Astrocyte (in vitro differentiated cells and primary cell): ENCODE data around the gene C3orf52. TPM values are rescaled to one million over a fixed set of nuclear protein-coding genes. Genes with fewer than 3 reads are reported as not detected.

ENCODE experiments used
- DNase-seq: peaks from one replicate; pipeline ENCODE4 v3.0.0-alpha.2; 2010; ENCODE audit warnings: low read depth
- FAIRE-seq: peaks from 2 replicates; lab custom pipeline; 2011; peaks lifted over from hg19 to GRCh38; lab: Jason Lieb, UNC
- H2AFZ ChIP-seq: 2 replicates; pipeline ENCODE4 v1.6.0; 2012; ENCODE audit warnings: low read depth, low read length, inconsistent platforms
- H3K27ac ChIP-seq: 2 replicates; pipeline ENCODE4 v1.5.1; 2011; ENCODE audit warnings: low read depth, low read length, inconsistent platforms
- H3K27me3 ChIP-seq: 2 replicates; pipeline ENCODE4 v1.6.0; 2011; ENCODE audit warnings: low read length, inconsistent platforms; ENCODE audit not compliant: insufficient read depth
- H3K36me3 ChIP-seq: 2 replicates; pipeline ENCODE4 v1.5.1; 2011; ENCODE audit warnings: low read length, inconsistent platforms; ENCODE audit not compliant: insufficient read depth
- H3K4me1 ChIP-seq: 2 replicates; pipeline ENCODE4 v1.5.1; 2011; ENCODE audit warnings: low read length, inconsistent platforms; ENCODE audit not compliant: insufficient read depth
- H3K4me2 ChIP-seq: 2 replicates; pipeline ENCODE4 v1.6.0; 2012; ENCODE audit warnings: low read length, inconsistent platforms
- H3K4me3 ChIP-seq: 2 replicates; pipeline ENCODE4 v1.5.1; 2011; ENCODE audit warnings: low read depth, mild to moderate bottlenecking, low read length, inconsistent platforms; ENCODE audit not compliant: insufficient read depth
- H3K79me2 ChIP-seq: 2 replicates; pipeline ENCODE4 v1.6.0; 2012; ENCODE audit warnings: mild to moderate bottlenecking, low read length, inconsistent platforms; ENCODE audit not compliant: insufficient read depth
- H3K9ac ChIP-seq: 2 replicates; pipeline ENCODE4 v1.6.0; 2012; ENCODE audit warnings: mild to moderate bottlenecking, low read length, inconsistent platforms
- H3K9me3 ChIP-seq: 2 replicates; pipeline ENCODE4 v1.5.1; 2012; ENCODE audit warnings: low read depth, mild to moderate bottlenecking, low read length, inconsistent platforms; ENCODE audit not compliant: insufficient read depth
- H4K20me1 ChIP-seq: 2 replicates; pipeline ENCODE4 v1.6.0; 2012; ENCODE audit warnings: low read length, inconsistent platforms; ENCODE audit not compliant: insufficient read depth
- H3K27ac Mint-ChIP-seq: one replicate; pipeline ENCODE4 v1.8.0; 2021; ENCODE audit warnings: mild to moderate bottlenecking, mixed read lengths; ENCODE audit not compliant: unreplicated experiment
- H3K27me3 Mint-ChIP-seq: one replicate; pipeline ENCODE4 v1.8.0; 2021; ENCODE audit warnings: low read depth, mixed read lengths; ENCODE audit not compliant: unreplicated experiment
- H3K36me3 Mint-ChIP-seq: one replicate; pipeline ENCODE4 v1.8.0; 2021; ENCODE audit warnings: low read depth, mixed read lengths; ENCODE audit not compliant: unreplicated experiment
- H3K4me1 Mint-ChIP-seq: one replicate; pipeline ENCODE4 v1.8.0; 2021; ENCODE audit warnings: low read depth, mixed read lengths; ENCODE audit not compliant: unreplicated experiment
- H3K4me3 Mint-ChIP-seq: one replicate; pipeline ENCODE4 v1.8.0; 2021; ENCODE audit warnings: mild to moderate bottlenecking, moderate library complexity, mixed read lengths; ENCODE audit not compliant: unreplicated experiment
- H3K9me3 Mint-ChIP-seq: one replicate; pipeline ENCODE4 v1.8.0; 2021; ENCODE audit warnings: mild to moderate bottlenecking, mixed read lengths; ENCODE audit not compliant: unreplicated experiment
- EZH2 ChIP-seq: IDR thresholded peaks from 2 replicates; pipeline ENCODE4 v1.6.1; 2012; ENCODE audit warnings: mild to moderate bottlenecking, low read length, inconsistent platforms; ENCODE audit not compliant: insufficient read depth
- total RNA-seq: library from RNA; stranded (reverse); gene quantifications from 2 replicates; pipeline ENCODE4 v1.2.1, GENCODE V29; 2021
- TF ChIP-seq, protein P1 (sequence below): IDR thresholded peaks from 2 replicates; pipeline ENCODE4 v1.5.1; 2011; ENCODE audit warnings: low read depth, mild to moderate bottlenecking, inconsistent platforms, low read length, moderate library complexity; ENCODE audit not compliant: insufficient read depth

C3orf52 gene
- total RNA-seq, 1 donor from 2014 or later = 21.9 TPM

DNA sequence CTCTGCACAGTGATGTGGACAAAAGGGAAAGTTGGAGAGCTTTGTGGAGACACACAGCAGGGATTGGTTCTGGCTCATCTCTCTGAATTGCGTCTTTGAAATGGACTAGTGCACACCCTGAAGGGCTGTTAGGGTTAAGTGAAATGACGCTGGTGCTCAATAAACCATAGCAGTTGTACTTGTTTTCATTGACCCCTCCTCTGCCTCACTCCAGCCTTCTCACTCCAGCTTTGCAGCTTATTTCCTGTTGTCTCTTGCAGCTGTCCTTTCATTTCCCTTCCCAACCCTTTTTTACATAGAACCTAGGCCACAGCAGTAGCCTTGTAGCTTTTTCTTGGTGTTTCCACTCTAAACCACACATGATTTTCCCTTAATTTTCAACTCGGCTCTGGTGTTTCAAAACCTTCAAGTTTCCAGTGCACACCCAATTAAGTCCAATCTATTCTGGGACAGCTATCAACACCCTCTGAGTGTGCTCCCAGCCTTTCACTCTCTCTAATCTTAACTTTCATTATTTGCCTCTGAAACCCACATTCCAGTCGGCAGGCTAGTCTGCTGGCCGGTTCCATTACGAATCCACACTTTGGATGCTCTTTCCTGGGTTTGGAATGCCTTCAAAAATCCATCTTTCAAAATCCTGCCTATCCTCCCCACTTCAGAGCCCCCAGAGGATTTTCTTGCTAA is 6.4 kb downstream of the C3orf52 start:
- peaks cover 26% of the 10 kb centered on the region for H3K4me1 ChIP-seq
- Mint-ChIP-seq H3K9me3 (no peaks in the 10 kb centered on the region), H3K36me3 (peaks cover 18% of the 10 kb centered on the region), H3K27ac (peak overlapping the region; percentile 34), H3K27me3 (no peaks in the 10 kb centered on the region), H3K4me3 (no peak overlapping the region), H3K4me1 (peaks cover 58% of the 10 kb centered on the region)
- peak overlapping the region; percentile 28 for H3K27ac ChIP-seq
- no peaks in the 10 kb centered on the region for H3K9me3 ChIP-seq
- peak overlapping the region; percentile 51 for H3K9ac ChIP-seq
- H3K79me2 ChIP-seq = peaks cover 81% of the 10 kb centered on the region
- no peak for TF ChIP-seq EZH2
- TF ChIP-seq, protein P1, sequence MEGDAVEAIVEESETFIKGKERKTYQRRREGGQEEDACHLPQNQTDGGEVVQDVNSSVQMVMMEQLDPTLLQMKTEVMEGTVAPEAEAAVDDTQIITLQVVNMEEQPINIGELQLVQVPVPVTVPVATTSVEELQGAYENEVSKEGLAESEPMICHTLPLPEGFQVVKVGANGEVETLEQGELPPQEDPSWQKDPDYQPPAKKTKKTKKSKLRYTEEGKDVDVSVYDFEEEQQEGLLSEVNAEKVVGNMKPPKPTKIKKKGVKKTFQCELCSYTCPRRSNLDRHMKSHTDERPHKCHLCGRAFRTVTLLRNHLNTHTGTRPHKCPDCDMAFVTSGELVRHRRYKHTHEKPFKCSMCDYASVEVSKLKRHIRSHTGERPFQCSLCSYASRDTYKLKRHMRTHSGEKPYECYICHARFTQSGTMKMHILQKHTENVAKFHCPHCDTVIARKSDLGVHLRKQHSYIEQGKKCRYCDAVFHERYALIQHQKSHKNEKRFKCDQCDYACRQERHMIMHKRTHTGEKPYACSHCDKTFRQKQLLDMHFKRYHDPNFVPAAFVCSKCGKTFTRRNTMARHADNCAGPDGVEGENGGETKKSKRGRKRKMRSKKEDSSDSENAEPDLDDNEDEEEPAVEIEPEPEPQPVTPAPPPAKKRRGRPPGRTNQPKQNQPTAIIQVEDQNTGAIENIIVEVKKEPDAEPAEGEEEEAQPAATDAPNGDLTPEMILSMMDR = no peak
- peak overlapping the region; percentile 64 for H3K4me2 ChIP-seq
- peaks cover 20% of the 10 kb centered on the region for H4K20me1 ChIP-seq
- DNase-seq = peak; percentile 67
- no peak for FAIRE-seq
- no peaks in the 10 kb centered on the region for H3K27me3 ChIP-seq
- no peak overlapping the region for H2AFZ ChIP-seq
- peaks cover 5% of the 10 kb centered on the region for H3K36me3 ChIP-seq
- H3K4me3 ChIP-seq = no peak overlapping the region

DNA sequence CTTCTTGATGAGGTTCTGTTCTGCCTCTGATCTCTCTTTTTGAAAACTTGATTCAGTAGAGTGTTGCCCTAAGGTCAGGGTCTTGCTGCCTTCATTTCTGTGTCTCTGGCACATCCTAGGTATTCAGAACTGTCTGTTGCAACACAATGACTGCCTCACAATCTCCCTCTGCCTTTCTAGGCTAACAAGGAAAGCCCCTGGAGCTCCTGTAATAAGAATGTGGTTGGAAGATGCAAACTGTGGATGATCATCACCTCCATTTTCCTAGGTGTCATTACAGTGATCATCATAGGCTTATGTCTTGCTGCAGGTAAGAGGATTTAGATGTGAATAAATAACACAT is 7.0 kb downstream of the C3orf52 start:
- H3K27ac ChIP-seq = peak overlapping the region; percentile 28

More for the DNA sequence above, 7.0 kb downstream of the C3orf52 start:
- peaks cover 18% of the 10 kb centered on the region for H3K36me3 Mint-ChIP-seq
- Histone ChIP-seq H3K36me3 (peaks cover 5% of the 10 kb centered on the region), H4K20me1 (peaks cover 20% of the 10 kb centered on the region), H3K4me2 (peak overlapping the region; percentile 64), H3K9me3 (no peaks in the 10 kb centered on the region), H3K27me3 (no peaks in the 10 kb centered on the region), H3K9ac (peak overlapping the region; percentile 51), H3K79me2 (peaks cover 81% of the 10 kb centered on the region), H3K4me1 (peaks cover 27% of the 10 kb centered on the region), H2AFZ (no peak overlapping the region), H3K4me3 (no peak overlapping the region)
- TF ChIP-seq EZH2 = no peak
- TF ChIP-seq, protein P1 = no peak
- no peak overlapping the region for H3K4me3 Mint-ChIP-seq
- peaks cover 63% of the 10 kb centered on the region for H3K4me1 Mint-ChIP-seq
- H3K9me3 Mint-ChIP-seq = no peaks in the 10 kb centered on the region
- no peaks in the 10 kb centered on the region for H3K27me3 Mint-ChIP-seq
- H3K27ac Mint-ChIP-seq = peak overlapping the region; percentile 34
- DNase-seq = no peak
- FAIRE-seq = no peak
